Endothelial cell of umbilical vein (primary cell): ENCODE measurements around the gene GREB1. TPM values are rescaled to one million over a fixed set of nuclear protein-coding genes. Genes with fewer than 3 reads are reported as not detected.

ENCODE experiments used
- BruUV-seq: library from RNA; stranded (reverse); fragments of 400-500 nt; replicated peaks from 2 replicates; lab custom pipeline; 2021; lab: Mats Ljungman, UMichigan
- CTCF ChIA-PET: fragments of 300-600, 350-600 bp; sonication (Branson Sonifier 250); formaldehyde crosslinking; loops from one replicate; lab custom pipeline; 2021; ENCODE audit warnings: antibody characterized with exemption, inconsistent platforms; lab: Charles Lee
- POLR2A ChIA-PET: fragments of 300-600, 350-600 bp; sonication (Branson Sonifier 250); formaldehyde crosslinking; loops from one replicate; lab custom pipeline; 2021; ENCODE audit warnings: antibody characterized with exemption, inconsistent platforms; lab: Charles Lee
- DNase-seq: peaks from one replicate; pipeline ENCODE4 v3.0.0-alpha.2; 2011; ENCODE audit warnings: low read depth, low spot score
- FAIRE-seq: peaks from 2 replicates; lab custom pipeline; 2011; peaks lifted over from hg19 to GRCh38; lab: Jason Lieb, UNC
- H2AFZ ChIP-seq: 2 replicates; pipeline ENCODE4 v1.6.0; 2012; ENCODE audit warnings: low read depth, low read length, control low read depth, inconsistent platforms
- H3K27ac ChIP-seq: 2 replicates; pipeline ENCODE4 v1.5.1; 2011; ENCODE audit warnings: low read depth, mild to moderate bottlenecking, control low read depth, low read length, moderate library complexity; ENCODE audit not compliant: insufficient read depth
- H3K27me3 ChIP-seq, 2 experiments: 2 replicates each; pipeline versions ENCODE4 v1.6.0 to v1.6.1; 2011; ENCODE audit warnings: low read length in 2 of 2, mixed read lengths in 1 of 2; ENCODE audit not compliant: control insufficient read depth in 2 of 2, insufficient read depth in 2 of 2
- H3K36me3 ChIP-seq, 2 experiments: 2 replicates in 1 of 2; 3 replicates in 1 of 2; pipeline ENCODE4 v1.5.1; 2011; ENCODE audit warnings: low read length in 2 of 2, mild to moderate bottlenecking in 1 of 2, moderate library complexity in 1 of 2; ENCODE audit not compliant: control insufficient read depth in 2 of 2, insufficient read depth in 2 of 2; ENCODE audit errors: extremely low read depth in 1 of 2
- H3K4me1 ChIP-seq: 3 replicates; pipeline ENCODE4 v1.5.1; 2011; ENCODE audit warnings: mild to moderate bottlenecking, low read length; ENCODE audit not compliant: control insufficient read depth, insufficient read depth; ENCODE audit errors: extremely low read depth
- H3K4me2 ChIP-seq: 2 replicates; pipeline ENCODE4 v1.6.1; 2011; ENCODE audit warnings: low read length, control low read depth, mixed read lengths; ENCODE audit not compliant: insufficient read depth
- H3K4me3 ChIP-seq, 3 experiments: fragments of 200-600 bp in 1 of 3; sonication (generic), shearing (Covaris generic) in 1 of 3; replicated peaks in 1 of 3; 2 replicates each; pipeline ENCODE4 v1.5.1; 2011 to 2016; ENCODE audit warnings: control low read depth in 3 of 3, low read length in 3 of 3, mild to moderate bottlenecking in 2 of 3, inconsistent platforms in 1 of 3, low read depth in 1 of 3, moderate library complexity in 1 of 3; ENCODE audit not compliant: insufficient read depth in 1 of 3
- H3K79me2 ChIP-seq: 2 replicates; pipeline ENCODE4 v1.6.0; 2012; ENCODE audit warnings: low read length, inconsistent platforms; ENCODE audit not compliant: control insufficient read depth, insufficient read depth
- H3K9ac ChIP-seq: replicated peaks from 2 replicates; pipeline ENCODE3; 2011; ENCODE audit warnings: low read length, control low read depth; ENCODE audit not compliant: insufficient read depth; ENCODE audit errors: extremely low read depth
- H3K9me1 ChIP-seq: replicated peaks from 3 replicates; pipeline ENCODE4 v1.6.0; 2011; ENCODE audit warnings: mild to moderate bottlenecking, low read length; ENCODE audit not compliant: control insufficient read depth, insufficient read depth; ENCODE audit errors: extremely low read depth
- H3K9me3 ChIP-seq: replicated peaks from 2 replicates; pipeline ENCODE4 v1.5.1; 2012; ENCODE audit warnings: low read length, inconsistent platforms; ENCODE audit not compliant: control insufficient read depth, insufficient read depth
- H4K20me1 ChIP-seq: replicated peaks from 2 replicates; pipeline ENCODE3; 2011; ENCODE audit warnings: mild to moderate bottlenecking, low read length; ENCODE audit not compliant: control insufficient read depth, insufficient read depth; ENCODE audit errors: extremely low read depth
- EZH2 ChIP-seq: IDR thresholded peaks from 2 replicates; pipeline ENCODE4 v1.6.1; 2012; ENCODE audit warnings: borderline replicate concordance, low read depth, mild to moderate bottlenecking, moderate library complexity, low read length, inconsistent platforms; ENCODE audit not compliant: severe bottlenecking
- FOS ChIP-seq: IDR thresholded peaks from 2 replicates; pipeline ENCODE4 v1.6.1; 2011; ENCODE audit warnings: mild to moderate bottlenecking, low read length, moderate library complexity, borderline replicate concordance; ENCODE audit not compliant: insufficient read depth
- GATA2 ChIP-seq: IDR thresholded peaks from 2 replicates; pipeline ENCODE4 v1.7.0; 2011; ENCODE audit warnings: low read depth, mild to moderate bottlenecking, moderate library complexity, mixed read lengths, low read length; ENCODE audit not compliant: insufficient read length, insufficient read depth
- JUN ChIP-seq: IDR thresholded peaks from 2 replicates; pipeline ENCODE4 v1.6.1; 2011; ENCODE audit warnings: borderline replicate concordance, low read depth; ENCODE audit not compliant: insufficient read length, insufficient read depth
- MYC ChIP-seq: IDR thresholded peaks from one replicate; pipeline ENCODE4 v1.6.1; 2011; ENCODE audit warnings: mild to moderate bottlenecking, low read depth, low read length
- POLR2A ChIP-seq: IDR thresholded peaks from 2 replicates; pipeline ENCODE4 v1.6.1; 2012; ENCODE audit warnings: low read depth, mild to moderate bottlenecking, control low read depth, low read length
- POLR2AphosphoS5 ChIP-seq: IDR thresholded peaks from 2 replicates; pipeline ENCODE4 v1.6.1; 2012; ENCODE audit warnings: low read depth, mild to moderate bottlenecking, control low read depth, low read length, moderate library complexity; ENCODE audit not compliant: insufficient read depth
- dilution Hi-C: fragments of 300-500 bp; cut with MboI; formaldehyde crosslinking; loops from one replicate; pipeline ENCODE4 v1.15.0; 2019; ENCODE audit warnings: low sequenced_read_pairs; ENCODE audit not compliant: extremely low pct_ligation_motif_present
- intact Hi-C: fragments of 100-400 bp; cut with micrococcal nuclease; formaldehyde crosslinking; loops from one replicate; pipeline ENCODE4 v1.10.0; 2022
- polyA plus RNA-seq, 4 experiments: library from polyadenylated mRNA; depleted of rRNA in 3 of 4; stranded (reverse) in 3 of 4; unstranded in 1 of 4; fragments of >200 nt; gene quantifications; 2 replicates each; pipeline versions ENCODE4 v1.2.1 to v1.2.3, GENCODE V29; 2011 to 2012; ENCODE audit warnings: missing spikeins in 1 of 4
- total RNA-seq: library from RNA; stranded (reverse); gene quantifications from 2 replicates; pipeline ENCODE4 v1.2.3, GENCODE V29; 2021
- TF ChIP-seq, protein P1 (sequence below): IDR thresholded peaks from 2 replicates; pipeline ENCODE4 v1.6.1; 2011; ENCODE audit not compliant: insufficient read depth, insufficient read length
- TF ChIP-seq, protein P2 (sequence below), 2 donors: IDR thresholded peaks; 1 replicate in 1 of 2; 2 replicates in 1 of 2; pipeline ENCODE4 v1.5.1; 2011; ENCODE audit warnings: low read length in 2 of 2, mild to moderate bottlenecking in 2 of 2, moderate library complexity in 2 of 2, control low read depth in 1 of 2, inconsistent platforms in 1 of 2, low read depth in 1 of 2; ENCODE audit not compliant: insufficient read depth in 1 of 2; ENCODE audit errors: extremely low read depth in 1 of 2

Gene GREB1
- total and polyA plus RNA-seq, 2 donors (not counting 3 experiments of a cell fraction or from before 2014, with no cell fraction given): 0.17 to 0.58 TPM

DNA sequence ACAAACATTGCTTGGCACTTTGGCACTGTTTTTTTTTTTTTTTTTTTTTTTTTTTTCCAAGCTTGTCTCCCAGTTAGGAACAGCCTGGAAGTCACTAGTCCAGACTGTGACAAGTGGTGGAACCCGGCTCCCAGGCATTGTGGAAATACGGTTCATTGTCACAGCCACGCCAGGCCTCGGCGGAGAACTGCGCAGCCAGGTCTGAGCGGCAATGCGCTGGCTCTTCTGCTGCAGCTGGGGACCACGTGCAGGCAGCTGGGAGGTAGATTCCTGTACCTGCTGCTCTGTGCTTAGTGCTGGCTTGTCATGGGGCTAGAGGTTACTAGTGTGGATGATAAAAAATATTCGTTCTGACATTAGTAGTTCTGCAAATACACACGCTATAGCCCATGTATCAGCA lies 131.2 kb downstream of the GREB1 start:
- no peaks in the 10 kb centered on the region for H3K27me3 ChIP-seq
- no peaks in the 10 kb centered on the region for H4K20me1 ChIP-seq
- no peaks in the 10 kb centered on the region for H3K36me3 ChIP-seq
- no peak overlapping the region for H3K4me2 ChIP-seq
- BruUV-seq: no TSS peak
- no peak for DNase-seq
- POLR2A ChIA-PET: no interaction called here
- H3K9me3 ChIP-seq: no peaks in the 10 kb centered on the region
- no peak overlapping the region for H3K27ac ChIP-seq
- dilution Hi-C loops: no loop called here
- TF ChIP-seq GATA2: no peak
- TF ChIP-seq FOS: no peak
- TF ChIP-seq MYC: no peak
- TF ChIP-seq EZH2: no peak
- TF ChIP-seq JUN: no peak
- TF ChIP-seq POLR2AphosphoS5: no peak
- TF ChIP-seq, protein P1, sequence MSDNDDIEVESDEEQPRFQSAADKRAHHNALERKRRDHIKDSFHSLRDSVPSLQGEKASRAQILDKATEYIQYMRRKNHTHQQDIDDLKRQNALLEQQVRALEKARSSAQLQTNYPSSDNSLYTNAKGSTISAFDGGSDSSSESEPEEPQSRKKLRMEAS: no peak
- TF ChIP-seq, protein P2, sequence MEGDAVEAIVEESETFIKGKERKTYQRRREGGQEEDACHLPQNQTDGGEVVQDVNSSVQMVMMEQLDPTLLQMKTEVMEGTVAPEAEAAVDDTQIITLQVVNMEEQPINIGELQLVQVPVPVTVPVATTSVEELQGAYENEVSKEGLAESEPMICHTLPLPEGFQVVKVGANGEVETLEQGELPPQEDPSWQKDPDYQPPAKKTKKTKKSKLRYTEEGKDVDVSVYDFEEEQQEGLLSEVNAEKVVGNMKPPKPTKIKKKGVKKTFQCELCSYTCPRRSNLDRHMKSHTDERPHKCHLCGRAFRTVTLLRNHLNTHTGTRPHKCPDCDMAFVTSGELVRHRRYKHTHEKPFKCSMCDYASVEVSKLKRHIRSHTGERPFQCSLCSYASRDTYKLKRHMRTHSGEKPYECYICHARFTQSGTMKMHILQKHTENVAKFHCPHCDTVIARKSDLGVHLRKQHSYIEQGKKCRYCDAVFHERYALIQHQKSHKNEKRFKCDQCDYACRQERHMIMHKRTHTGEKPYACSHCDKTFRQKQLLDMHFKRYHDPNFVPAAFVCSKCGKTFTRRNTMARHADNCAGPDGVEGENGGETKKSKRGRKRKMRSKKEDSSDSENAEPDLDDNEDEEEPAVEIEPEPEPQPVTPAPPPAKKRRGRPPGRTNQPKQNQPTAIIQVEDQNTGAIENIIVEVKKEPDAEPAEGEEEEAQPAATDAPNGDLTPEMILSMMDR (IDR thresholded peaks at IDR 0.05; ENCODE audit: extremely low read depth in 1 of 2, insufficient read depth in 1 of 2, low read depth in 1 of 2, low read length in 2 of 2): no peak
- TF ChIP-seq POLR2A: no peak
- CTCF ChIA-PET: interaction anchor here (0.6 kb wide), 1 partner anchor 297 kb away, joined by 3 read pairs; no protein-coding TSS in a partner anchor
- no peaks in the 10 kb centered on the region for H3K9me1 ChIP-seq
- H3K4me3 ChIP-seq: no peak overlapping the region
- H2AFZ ChIP-seq: no peak overlapping the region
- intact Hi-C loops: no loop called here
- H3K4me1 ChIP-seq: no peaks in the 10 kb centered on the region
- FAIRE-seq: no peak
- H3K9ac ChIP-seq: no peak overlapping the region
- no peaks in the 10 kb centered on the region for H3K79me2 ChIP-seq
